ENCODE data around the gene HMCN1.
A peak's percentile ranks its signal among the peaks of the same experiment; 100 is the strongest.

HMCN1 gene

GRCh38 chr1:185694081-185694480, 40.1 kb upstream of the HMCN1 start:
- Histone ChIP-seq H3K9ac (no peak overlapping the region), H4K20me1 (ENCODE audit: insufficient read depth) (no peaks in the 10 kb centered on the region), H3K27ac (no peak overlapping the region), H3K27me3 (ENCODE audit: insufficient read depth, low read depth) (no peaks in the 10 kb centered on the region), H3K4me3 (IDR thresholded peaks at IDR 0.05; ENCODE audit: insufficient read depth, low read depth, low read length) (no peak overlapping the region), H3K79me2 (ENCODE audit: insufficient read depth, low read depth) (no peaks in the 10 kb centered on the region), H3K4me2 (no peak overlapping the region), H2AFZ (ENCODE audit: low read depth) (no peak overlapping the region), H3K4me1 (ENCODE audit: low read depth, poor library complexity, severe bottlenecking) (no peaks in the 10 kb centered on the region), H3K36me3 (ENCODE audit: insufficient read depth) (no peaks in the 10 kb centered on the region)
- TF ChIP-seq CTCF (conservative IDR thresholded peaks at IDR 0.05; ENCODE audit: low read depth, low read length) = no peak

DNA sequence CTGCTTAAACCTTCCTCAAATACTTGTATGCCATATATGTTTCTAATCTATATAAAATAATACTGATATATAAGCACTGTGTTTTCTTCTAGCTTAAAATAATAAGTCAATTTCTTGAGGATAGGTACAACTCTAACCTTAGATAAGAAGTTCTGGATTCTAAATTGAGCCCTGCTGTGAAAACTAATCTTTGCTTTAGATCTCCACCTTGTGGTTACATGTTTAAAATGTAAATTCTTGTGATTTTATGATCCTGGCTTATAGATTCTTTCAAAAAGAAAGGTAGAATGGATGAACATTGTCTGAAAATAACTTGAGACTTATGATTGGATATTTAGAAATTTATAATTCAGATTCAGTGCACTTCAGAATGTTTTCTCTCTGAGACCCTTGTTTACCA, 38.9 kb upstream of the HMCN1 start:
- Histone ChIP-seq H3K27me3 (ENCODE audit: insufficient read depth, low read depth) (no peaks in the 10 kb centered on the region), H3K27ac (no peak overlapping the region), H3K4me2 (no peak overlapping the region), H3K9ac (no peak overlapping the region), H3K4me1 (ENCODE audit: low read depth, poor library complexity, severe bottlenecking) (no peaks in the 10 kb centered on the region), H3K36me3 (ENCODE audit: insufficient read depth) (no peaks in the 10 kb centered on the region), H2AFZ (ENCODE audit: low read depth) (no peak overlapping the region), H3K4me3 (IDR thresholded peaks at IDR 0.05; ENCODE audit: insufficient read depth, low read depth, low read length) (no peak overlapping the region), H3K79me2 (ENCODE audit: insufficient read depth, low read depth) (no peaks in the 10 kb centered on the region), H4K20me1 (ENCODE audit: insufficient read depth) (no peaks in the 10 kb centered on the region)
- TF ChIP-seq CTCF (conservative IDR thresholded peaks at IDR 0.05; ENCODE audit: low read depth, low read length) = peak; percentile 54

GRCh38 chr1:185696422-185697150, 37.6 kb upstream of the HMCN1 start:
- Histone ChIP-seq H3K4me1 (ENCODE audit: low read depth, poor library complexity, severe bottlenecking) (no peaks in the 10 kb centered on the region), H3K27me3 (ENCODE audit: insufficient read depth, low read depth) (no peaks in the 10 kb centered on the region), H2AFZ (ENCODE audit: low read depth) (no peak overlapping the region), H3K27ac (no peak overlapping the region), H3K4me2 (no peak overlapping the region), H4K20me1 (ENCODE audit: insufficient read depth) (no peaks in the 10 kb centered on the region), H3K36me3 (ENCODE audit: insufficient read depth) (no peaks in the 10 kb centered on the region), H3K4me3 (IDR thresholded peaks at IDR 0.05; ENCODE audit: insufficient read depth, low read depth, low read length) (no peak overlapping the region), H3K9ac (no peak overlapping the region), H3K79me2 (ENCODE audit: insufficient read depth, low read depth) (no peaks in the 10 kb centered on the region)
- TF ChIP-seq CTCF (conservative IDR thresholded peaks at IDR 0.05; ENCODE audit: low read depth, low read length) = no peak

GRCh38 chr1:185699874-185700273, 34.3 kb upstream of the HMCN1 start:
- Histone ChIP-seq H3K9ac (no peak overlapping the region), H3K4me2 (no peak overlapping the region), H3K27ac (no peak overlapping the region), H3K27me3 (ENCODE audit: insufficient read depth, low read depth) (no peaks in the 10 kb centered on the region), H2AFZ (ENCODE audit: low read depth) (no peak overlapping the region), H3K4me1 (ENCODE audit: low read depth, poor library complexity, severe bottlenecking) (no peaks in the 10 kb centered on the region), H3K4me3 (IDR thresholded peaks at IDR 0.05; ENCODE audit: insufficient read depth, low read depth, low read length) (no peak overlapping the region), H4K20me1 (ENCODE audit: insufficient read depth) (no peaks in the 10 kb centered on the region), H3K36me3 (ENCODE audit: insufficient read depth) (no peaks in the 10 kb centered on the region), H3K79me2 (ENCODE audit: insufficient read depth, low read depth) (no peaks in the 10 kb centered on the region)
- TF ChIP-seq CTCF (conservative IDR thresholded peaks at IDR 0.05; ENCODE audit: low read depth, low read length) = no peak

All from KMS-11 (cell line).